Stimulated activated CD4-positive, alpha-beta T cell treated with anti-CD3 and anti-CD28 coated beads, Interleukin-1b, Interleukin-23, amount 100 ng/mL, for 48 hours (primary cell): ENCODE measurements around the gene PHTF1.
A peak's percentile ranks its signal among the peaks of the same experiment; 100 is the strongest.

Source experiments
- DNase-seq: peaks from one replicate; pipeline ENCODE4 v3.0.0-alpha.2; 2020

The PHTF1 gene

GRCh38 chr1:113759333-113760101, at the start of gene PHTF1:
TSS of gene PHTF1 (minus strand) at chr1:113759486. CDS start at chr1:113758703, 783 bp downstream.
- peak; percentile 45 for DNase-seq

- no peak for DNase-seq
Observed at GRCh38 chr1:113808450-113809195, 49.3 kb upstream of the PHTF1 start.

- DNase-seq = no peak
Observed at GRCh38 chr1:113805639-113806038, 46.4 kb upstream of the PHTF1 start.

GRCh38 chr1:113805256-113805531, 45.9 kb upstream of the PHTF1 start:
- DNase-seq = no peak

GRCh38 chr1:113804421-113805255, 45.4 kb upstream of the PHTF1 start:
- DNase-seq = no peak

GRCh38 chr1:113802367-113803007, 43.2 kb upstream of the PHTF1 start:
- DNase-seq = no peak

GRCh38 chr1:113800487-113800886, 41.2 kb upstream of the PHTF1 start:
- no peak for DNase-seq

- DNase-seq = no peak
Observed at GRCh38 chr1:113797472-113797871, 38.2 kb upstream of the PHTF1 start.

GRCh38 chr1:113793878-113794834, 34.9 kb upstream of the PHTF1 start:
- no peak for DNase-seq

GRCh38 chr1:113792986-113793385, 33.7 kb upstream of the PHTF1 start:
- no peak for DNase-seq

- no peak for DNase-seq
Observed at GRCh38 chr1:113792471-113792870, 33.2 kb upstream of the PHTF1 start.

GRCh38 chr1:113788802-113789201, 29.5 kb upstream of the PHTF1 start:
- no peak for DNase-seq

GRCh38 chr1:113787663-113788062, 28.4 kb upstream of the PHTF1 start:
- DNase-seq = no peak

GRCh38 chr1:113786069-113786468, 26.8 kb upstream of the PHTF1 start:
- DNase-seq = no peak

GRCh38 chr1:113784104-113784779, 25.0 kb upstream of the PHTF1 start:
- peak; percentile 19 for DNase-seq

- peak; percentile 30 for DNase-seq
Observed at GRCh38 chr1:113783254-113784103, 24.2 kb upstream of the PHTF1 start.

GRCh38 chr1:113782406-113782805, 23.1 kb upstream of the PHTF1 start:
- no peak for DNase-seq

- DNase-seq = no peak
Observed at GRCh38 chr1:113780374-113781146, 21.3 kb upstream of the PHTF1 start.

GRCh38 chr1:113779542-113779941, 20.3 kb upstream of the PHTF1 start:
- DNase-seq = no peak
